ENCODE data around the gene SDF4.

Gene SDF4

DNA sequence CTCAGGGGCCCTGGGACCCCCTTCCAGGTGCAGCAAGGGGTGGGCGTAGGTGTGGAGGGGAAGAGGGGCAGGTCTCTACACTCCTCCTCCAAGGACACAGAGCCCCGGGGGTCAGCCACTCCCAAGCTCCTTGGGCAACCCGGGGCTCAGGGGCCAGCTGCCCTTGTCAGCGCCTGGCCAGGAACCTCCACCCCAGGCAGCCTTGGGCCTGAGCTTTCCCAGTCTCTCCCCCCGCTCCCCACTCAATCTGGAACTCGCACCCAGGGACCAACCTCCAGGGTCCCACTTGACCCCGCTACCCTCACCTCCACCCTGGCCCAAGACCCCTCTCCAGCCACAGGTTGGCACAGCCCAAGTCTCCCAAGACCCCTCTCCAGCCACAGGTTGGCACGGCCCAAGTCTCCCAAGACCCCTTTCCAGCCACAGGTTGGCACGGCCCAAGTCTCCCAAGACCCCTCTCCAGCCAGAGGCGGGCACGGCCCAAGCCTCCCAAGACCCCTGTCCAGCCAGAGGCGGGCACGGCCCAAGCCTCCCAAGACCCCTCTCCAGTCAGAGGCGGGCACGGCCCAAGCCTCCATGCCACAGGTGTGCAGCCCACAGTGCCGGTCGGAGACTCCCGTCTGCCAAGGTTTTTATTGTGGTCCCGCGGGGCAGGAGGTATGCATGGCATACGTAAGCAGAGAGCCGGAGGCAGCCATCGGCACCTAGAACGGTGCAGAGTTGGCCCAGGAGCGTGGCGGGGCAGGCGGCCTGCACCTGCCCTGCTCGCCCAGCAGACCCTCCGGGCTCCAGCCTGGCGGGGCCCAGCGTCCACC lies 20.9 kb downstream of the SDF4 start:
- no peak for DNase-seq

DNA sequence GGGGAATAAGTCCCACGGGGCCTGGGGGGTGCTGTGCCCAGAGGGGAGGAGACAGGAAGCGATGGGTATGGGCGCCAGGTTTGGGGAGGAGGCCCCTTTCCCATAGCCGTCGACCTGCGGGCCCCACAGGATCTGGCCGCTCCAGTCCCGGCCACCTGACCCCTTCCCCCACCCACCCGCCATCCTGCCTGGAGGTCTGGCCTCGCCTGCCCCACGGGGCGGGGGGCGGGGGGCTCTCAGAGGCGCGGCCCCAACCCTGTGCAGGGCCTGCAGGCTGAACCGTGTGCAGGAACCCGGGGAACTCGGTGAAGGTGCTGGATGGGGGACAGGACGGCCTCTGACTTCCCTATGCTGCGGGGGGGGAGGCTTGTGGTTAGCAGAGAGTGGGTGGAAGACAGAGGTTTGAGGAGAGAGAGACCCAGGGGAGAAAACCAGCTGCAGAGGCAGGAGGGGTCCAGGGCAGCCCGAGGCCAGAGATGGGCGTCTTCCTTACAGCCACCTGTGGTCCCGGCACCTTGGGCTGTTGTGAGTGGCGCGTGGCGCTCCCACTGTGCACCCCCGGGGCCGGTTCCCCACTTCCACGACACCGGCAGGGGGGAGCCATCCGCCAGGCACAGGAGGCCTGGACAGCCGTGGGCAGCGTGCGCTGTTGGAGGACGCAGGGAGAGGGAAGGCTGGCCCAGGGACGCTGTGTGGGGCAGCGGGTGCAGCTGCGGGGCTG lies 22.9 kb downstream of the SDF4 start:
- DNase-seq, result no peak

DNA sequence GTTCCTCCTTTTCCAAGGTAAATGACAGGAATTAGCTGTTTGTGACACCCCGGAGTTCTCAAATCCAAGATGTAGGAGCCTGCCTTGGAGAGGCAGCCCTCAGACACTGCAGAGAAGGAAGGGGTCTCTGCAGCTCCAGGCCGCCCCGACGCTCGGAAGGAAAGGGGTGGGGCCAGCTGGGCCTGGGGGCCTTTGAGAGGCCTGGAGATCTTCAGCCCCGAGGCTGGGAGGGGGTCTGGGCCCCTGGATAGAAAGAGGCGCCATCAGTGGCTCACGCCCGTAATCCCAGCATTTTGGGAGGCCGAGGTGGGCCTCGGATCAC lies 24.3 kb downstream of the SDF4 start:
- no peak for DNase-seq

DNA sequence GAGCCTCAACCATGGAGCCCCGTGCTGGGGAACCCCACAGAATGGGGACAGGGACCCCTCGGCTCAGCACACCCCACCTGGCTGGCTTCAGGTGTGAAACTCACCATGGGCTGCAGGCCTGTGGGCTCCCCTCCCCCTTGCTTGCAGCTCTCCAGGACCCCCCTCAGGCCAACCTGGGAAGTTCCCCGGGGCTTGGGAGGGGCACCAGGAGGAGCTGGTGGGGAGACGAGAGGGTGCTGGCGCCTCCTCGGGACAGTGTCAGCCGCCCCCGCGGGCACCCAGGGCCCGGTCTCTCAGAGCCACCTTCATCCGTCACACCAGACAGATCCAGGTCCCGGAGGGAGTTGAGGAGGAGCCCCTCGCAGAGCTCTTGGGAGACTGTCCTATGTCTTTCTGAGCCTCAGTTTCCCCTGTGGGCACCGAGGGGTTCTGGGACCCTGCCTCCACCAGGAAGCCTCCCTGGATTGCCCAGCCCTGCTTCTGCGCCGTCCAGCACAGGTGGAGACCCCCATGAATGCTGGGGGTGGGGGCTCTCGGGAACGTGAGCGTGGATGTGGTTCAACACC lies 24.8 kb downstream of the SDF4 start:
- DNase-seq, result no peak

DNA sequence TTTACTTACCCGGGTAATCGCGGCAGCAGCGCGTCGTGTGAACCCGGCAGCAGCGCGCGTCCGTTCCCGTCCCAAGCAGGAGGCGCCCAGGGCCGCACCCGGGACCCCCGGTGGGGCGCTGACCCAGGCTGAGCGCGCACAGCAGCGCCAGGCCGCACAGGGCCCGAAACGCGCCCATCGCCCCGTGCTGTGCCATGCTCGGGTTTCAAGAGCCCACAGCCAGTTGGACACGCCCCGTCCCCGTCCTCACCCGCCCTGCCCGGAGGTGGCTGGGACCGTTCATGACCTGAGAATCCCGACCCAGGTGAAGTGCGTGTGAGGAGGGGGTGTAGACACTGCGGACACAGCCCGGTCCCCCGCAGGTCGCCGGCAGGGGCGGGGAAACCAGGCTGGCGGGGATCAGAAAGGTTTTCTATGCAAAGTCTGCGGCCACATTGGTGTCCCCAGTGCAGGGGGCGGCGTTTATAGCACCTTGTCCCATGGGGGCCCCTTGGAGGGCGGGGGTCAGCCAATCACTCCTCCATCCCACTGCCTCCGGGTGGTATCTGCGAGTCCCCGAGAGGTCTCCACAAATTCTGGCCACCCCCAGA lies 25.3 kb downstream of the SDF4 start, which contains the start of gene TNFRSF18:
Gene TNFRSF18, minus strand, starts transcription at position 217 of the 590 bp plus-strand sequence. Its CDS starts 21 bp downstream, at position 196.
- no peak for DNase-seq

DNA sequence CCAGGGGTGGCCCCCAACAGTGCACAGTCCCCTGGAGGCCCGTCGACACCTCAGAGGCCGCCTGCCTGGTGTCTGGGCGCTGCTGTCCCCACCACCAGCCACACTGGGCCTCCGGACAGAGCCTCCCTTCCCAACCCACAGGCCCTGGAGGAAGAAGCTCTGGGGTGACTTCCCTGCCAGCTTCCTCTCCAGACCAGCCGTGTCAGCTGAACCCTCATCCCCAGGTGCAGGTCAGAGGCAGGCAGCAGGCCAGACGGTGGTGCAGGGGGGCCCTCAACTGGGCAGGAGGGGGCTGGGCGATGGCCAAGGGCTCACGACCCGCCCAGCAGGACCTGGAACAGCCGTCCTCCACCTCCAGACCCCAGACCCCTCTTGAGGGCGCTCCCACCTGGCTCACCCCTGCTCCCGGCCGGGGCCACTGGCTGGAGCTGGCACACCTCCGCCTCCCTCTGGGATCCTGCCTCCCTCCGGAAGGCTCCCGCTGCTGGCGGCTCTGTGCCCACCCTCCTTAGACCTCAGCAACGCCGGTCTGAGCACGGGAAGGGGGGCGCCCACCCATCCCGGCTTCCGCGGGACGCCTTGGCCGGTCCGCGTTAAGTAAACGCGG lies 25.9 kb downstream of the SDF4 start:
- no peak for DNase-seq

DNA sequence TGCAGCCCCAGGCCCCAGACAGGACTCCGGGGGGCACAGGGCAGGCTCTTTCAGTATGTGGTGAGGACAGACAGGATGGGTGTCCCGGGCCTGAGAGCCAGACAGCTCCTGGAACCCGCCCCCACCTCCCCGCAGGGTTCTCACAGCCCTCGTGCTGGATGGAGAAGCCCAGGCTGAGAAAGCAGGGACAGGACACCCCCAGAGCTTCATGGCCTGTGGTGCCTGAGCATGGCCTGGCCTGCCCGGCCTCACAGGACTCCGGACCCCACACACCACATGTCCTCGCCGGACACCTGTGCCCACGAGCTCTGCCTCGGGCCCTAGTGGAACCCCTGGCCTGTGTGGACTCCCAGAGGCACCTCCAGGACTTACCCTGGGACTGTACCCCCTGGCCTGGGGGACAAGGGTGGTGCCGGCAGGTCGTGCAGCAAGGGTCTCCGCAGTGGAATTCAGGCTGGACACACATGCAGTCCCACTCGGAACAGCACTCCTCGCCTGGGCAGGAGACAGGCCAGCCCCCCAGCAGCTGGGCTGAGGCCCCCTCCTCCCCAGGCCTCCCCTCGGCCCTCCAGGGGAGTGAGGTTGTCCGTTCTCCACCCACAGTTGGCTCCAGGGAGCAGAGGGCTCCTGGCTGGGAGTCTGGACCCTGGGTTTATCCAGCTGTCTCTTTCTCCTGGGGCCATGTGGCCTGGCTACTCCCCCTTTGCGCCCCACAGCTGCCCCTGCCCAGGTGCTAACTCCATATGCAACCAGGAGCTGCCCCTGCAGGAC lies 26.6 kb downstream of the SDF4 start:
- no peak for DNase-seq

DNA sequence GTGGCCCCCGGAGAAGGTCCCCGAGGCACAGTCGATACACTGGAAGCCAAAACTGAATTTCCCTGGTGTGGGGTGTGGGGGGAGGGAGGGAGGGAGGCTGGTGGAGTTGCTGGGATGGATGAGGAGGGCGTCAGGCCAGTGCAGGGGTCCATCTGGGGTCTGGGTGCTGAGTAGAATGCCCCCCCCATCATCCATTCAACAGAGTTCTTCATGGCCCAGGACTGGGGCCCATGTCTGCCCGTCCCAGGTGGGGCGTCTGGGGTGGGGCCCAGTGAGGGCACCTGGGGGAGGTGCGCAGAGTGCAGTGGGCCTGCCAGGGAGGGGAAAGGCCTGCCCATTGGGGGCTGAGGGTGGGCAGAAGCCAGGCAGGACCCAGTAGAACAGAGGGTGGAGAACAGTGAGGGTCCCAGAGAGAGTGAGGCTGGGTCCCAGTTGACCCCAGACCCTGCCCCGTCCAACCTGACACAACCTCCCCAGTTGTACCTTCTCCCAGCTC lies 27.3 kb downstream of the SDF4 start:
- DNase-seq, result no peak

DNA sequence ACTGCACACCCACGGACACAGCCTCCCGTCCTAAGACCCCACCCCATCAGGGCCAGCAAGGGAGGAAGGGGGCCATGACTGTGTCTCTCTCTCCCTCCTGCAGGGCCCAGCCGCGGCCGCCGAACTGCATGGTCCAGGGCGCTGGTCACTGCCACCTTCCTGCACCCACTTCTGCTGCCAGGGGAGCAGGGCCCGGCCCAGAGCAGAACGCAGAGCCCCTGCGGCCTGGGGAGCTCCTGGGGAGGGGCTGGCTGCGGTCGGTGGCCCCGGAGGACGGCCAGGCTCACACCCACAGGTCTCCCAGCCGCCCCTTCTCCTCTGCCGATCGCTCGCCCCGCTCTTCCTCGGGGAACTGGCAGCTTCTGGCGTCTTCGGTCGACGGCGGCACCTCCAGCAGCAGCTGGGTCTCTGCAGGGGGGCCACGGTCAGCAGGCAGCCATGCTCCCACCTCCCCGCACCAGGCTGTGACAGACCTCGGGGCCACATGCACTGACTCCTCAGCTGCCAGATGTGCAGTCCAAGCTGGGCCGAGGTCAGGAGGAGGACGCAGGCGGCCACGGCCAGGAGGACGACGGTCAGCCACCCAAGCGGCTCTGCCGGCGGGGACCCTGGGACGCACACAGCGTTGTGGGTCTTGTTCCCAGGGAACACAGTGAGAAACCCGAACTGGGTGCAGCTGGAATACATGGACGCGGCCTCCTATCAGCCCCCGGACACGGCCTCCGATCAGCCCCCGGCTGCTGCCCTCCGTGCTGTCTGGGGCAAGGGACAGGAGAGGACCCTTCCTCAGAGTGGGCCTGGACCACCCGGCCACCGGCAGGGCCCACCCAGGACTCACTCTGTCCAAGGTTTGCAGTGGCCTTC lies 28.0 kb downstream of the SDF4 start:
- no peak for DNase-seq

DNA sequence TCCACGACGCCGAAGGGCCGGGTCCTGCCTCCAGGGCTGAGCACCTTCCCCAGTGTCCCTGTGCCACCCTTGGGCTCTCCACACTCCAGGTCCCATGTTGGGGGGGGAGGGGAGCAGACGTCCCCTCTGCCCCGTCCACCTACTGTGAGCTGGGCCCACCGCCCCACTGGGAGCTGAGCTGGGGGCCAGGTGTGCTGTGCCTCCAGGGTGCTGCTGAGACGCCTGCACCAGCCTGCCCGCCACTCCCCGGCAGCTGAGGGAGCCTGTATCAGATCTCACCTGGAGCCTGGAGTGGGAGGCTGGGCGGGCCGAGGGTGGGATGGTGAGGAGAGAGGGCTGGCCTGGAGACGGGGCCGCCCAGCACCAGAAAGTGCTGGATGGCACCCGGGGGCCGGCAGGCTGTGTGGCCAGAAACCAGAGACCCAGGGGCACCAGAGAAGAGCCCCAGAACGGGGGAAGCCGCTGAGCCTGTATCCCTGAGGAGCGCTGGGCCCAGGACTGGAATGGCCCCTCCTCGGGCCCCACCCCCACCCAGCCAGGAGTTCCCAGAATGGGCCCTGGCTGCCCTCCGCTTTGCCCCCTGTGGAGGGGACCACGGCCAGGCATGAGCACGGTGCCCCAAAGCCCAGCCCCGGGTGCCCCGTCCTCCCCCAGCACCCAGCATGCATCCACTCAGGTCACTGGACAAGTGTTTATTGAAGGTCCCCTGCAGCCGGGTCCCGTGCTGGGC lies 28.8 kb downstream of the SDF4 start:
- DNase-seq, result no peak

DNA sequence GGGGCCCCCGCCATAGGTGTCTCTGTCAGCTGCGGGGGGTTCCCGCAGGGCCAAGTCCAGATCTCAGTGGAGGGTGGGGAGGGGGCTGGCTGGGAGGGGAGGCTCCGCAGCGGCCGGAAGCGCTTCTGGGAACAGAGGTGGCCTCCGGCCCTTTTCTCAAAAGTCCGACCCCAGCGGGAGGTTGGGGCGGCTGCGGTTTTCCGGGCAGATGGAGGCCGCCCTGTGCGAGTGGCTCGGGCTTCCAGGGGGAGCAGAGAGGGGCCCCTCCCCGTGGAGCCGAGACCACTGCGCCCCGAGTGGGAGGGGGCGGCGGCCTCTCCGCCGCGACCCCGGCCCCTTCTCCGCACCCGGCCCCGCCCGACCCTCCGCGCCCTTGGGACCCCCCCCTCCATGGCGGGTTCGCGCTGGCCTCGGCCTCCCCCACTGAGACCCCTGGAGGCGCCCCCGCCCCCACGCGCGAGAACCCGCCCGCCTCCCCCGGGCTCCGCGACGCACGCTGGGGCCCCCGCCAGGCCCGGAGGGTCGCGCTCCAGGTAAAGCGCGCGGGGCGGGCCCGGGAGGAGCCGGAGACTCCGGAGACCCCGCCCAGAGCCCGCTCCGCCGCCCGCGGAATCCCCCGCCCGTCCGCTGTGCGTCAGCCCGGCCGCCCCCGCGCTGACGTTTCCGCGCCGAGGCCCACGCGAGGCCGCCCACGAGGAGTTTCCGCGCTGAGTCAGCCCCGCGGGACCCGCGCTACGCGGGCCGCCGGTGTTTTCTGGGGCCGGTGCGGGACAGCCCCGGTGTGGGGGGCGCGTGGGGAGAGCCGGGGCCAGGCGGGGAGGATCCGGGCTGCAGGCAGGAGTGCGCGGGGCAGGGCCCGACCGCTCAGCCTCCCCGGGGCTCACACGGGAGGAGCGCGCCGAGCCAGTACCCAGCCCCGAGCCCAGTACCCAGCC lies 30.7 kb downstream of the SDF4 start:
- no peak for DNase-seq

DNA sequence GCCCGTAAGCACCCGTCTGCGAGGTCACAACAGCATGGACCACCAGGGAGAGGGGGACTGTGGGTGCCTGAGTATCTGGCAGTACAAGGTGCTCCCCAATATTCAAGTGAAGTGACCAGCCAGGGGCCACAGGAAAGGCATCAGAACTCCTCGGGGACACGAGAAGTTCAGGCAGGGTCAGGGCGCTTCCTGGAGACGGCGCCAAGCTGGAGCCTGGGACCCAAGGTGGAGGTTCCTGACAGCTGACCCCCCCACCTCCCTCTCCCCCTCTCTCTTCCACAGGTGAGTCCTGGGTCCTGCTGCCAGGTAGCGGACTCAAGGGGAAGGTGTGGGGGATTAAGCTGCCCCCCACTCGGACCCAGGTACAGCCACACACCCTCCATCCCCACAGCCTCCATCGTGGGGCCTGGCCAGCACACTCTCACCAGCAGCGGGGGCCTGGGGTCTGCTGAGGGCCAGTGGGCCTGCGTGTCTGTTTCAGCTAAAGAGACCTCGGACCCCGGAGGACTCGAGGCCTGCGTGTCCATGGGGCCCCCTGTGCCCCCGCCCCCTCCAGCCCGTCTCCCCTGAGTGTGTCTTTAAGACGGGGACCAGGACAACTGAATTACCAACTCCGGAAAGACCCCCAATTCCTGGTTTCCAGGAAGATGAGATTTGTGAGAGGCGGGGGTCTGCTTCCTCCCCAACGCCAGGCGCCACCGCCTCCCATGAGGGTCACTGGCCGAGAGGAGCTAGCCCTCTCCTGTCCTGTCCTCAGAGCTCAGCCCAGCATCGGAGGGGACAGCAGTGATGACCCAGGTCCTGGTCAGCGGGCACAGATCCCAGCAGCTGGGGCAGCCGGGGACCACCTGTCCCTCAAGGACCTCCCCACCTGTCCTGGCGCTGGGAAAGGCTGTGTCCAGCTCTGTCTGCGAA lies 31.6 kb downstream of the SDF4 start:
- DNase-seq, result no peak

DNA sequence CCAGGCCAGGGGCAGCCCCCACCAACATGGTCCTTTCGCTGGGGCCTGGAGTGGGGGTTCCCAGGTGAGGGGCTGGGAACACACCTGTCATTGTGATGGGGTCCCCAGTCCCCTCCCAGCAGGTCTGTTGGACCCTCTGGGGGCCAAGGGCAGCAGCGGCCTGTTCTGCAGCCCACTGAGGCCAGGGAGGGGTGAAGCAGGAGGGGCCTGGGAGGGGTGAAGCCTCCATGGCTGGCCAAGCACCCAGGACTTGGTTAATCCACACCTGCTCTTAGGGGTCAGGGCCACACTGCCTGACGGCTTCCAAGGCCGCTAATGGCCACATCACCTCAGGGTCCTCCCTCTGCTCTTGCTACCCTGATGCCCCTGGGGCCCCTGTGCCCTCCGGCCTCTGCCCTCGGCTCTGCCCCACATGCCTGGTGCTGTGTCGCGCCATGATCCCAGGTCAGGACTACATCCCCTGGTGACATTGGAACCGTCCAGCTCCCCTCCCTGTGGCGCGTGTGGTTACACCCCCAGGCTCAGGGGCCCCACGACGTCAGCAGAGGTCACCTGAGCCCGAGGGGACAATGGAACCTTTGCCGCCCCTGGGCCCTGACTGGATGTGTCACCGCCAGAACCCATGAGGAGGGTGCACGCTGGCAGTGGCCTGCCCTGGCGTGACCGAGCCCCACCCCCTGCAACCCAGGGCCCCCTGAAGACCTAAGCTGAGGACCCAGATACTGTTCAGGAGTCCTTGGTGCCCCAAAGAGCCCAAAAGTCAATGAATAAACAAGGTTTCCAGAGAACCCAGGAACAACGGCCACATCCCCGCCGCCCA lies 32.5 kb downstream of the SDF4 start:
- no peak for DNase-seq

DNA sequence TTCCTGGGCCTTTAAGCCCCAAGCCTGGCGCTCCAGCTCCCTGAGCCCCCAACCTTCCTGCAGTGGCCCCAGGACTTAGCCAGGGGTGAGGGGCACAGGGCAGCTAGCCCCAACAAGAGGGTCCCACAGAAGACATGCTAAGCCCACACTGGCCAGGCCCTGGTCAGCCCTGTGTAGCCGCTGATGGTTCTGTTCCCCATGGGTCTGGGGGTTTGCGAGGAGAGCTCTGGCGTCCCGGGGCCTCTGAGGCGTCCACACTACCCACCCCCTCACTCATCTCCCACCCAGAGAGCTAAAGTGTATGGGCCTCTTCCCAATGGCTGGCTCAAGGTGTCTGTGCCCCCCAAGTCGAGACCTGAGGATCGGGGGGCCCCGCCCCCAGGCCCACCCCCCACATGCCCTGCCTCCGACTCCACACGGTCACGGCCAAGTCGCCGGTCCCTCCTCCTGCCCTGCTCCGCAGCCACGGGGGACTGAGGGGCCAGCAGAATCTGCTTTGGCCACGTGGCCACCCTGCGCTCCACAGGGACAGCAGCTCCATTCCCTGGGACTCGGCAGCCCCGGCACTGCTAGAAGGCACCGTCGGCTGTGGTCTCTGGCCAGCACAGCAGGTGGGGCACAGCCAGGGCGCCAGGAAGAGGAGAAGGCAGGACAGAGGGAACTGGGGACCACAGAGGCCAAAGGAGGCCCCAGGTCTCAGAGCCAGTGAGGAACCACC lies 33.2 kb downstream of the SDF4 start:
- no peak for DNase-seq

DNA sequence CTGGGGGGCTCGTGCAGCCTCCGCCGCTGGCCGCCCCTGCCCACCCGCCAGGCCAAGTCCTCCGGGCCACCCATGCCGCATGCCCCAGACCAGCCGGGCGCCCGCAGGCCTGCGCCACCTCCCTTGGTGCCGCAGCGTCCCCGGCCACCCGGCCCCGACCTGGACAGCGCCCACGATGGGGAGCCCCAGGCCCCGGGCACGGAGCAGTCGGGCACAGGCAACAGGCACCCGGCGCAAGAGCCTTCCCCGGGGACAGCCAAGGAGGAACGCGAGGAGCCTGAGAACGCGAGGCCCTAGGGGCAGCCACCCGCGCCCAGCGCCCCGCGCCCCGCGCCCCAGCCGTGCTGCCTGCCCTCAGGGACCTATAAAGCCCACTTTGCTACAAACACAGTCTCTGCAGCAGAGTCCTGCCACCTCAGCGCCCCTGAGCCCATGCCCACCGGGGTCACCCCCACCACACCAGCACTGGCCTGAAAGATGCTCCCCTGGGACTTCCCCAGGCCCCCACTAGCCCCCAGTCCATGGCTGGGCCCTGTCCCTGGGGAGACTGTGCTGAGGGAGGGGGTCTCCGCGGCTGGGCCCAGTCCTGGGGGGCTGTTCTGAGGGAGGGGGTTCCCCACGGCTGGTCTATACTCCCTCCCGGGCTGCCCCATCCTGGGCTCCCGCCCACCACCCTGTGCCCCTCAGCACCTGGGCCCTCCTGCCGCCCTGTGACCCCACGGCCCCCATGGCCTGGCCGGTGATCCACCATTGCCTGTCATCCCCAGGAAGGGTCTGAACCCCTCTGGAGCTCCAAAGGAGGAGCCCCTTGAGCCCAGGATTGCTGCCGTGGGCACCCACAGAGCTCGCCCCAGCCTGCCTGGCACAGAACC lies 34.0 kb downstream of the SDF4 start:
- DNase-seq, result no peak

DNA sequence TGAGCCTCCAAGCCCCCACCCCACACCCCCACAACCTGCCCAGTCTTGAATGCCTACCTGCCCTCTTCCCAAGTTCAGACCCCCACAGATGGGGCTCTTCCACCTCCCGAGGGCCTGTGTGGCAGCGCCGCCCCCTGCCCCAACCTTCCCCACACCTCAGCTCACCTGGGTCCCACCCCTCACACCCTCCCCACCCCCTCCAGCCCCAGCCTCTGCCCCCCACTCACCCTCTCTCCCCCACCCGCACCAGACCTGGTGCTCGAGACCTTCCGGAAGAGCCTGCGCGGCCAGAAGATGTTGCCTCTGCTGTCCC lies 34.7 kb downstream of the SDF4 start:
- no peak for DNase-seq

All from NCI-H1694 (cell line).